OCI-LY7 (cell line): ENCODE data around the gene MGAT1. TPM values are rescaled to one million over a fixed set of nuclear protein-coding genes. Genes with fewer than 3 reads are reported as not detected.

Experiments
- BruUV-seq: library from RNA; stranded (reverse); fragments of 400-500 nt; replicated peaks from 2 replicates; lab custom pipeline; 2021; lab: Mats Ljungman, UMichigan
- CTCF ChIA-PET: fragments of 300-600 bp; sonication (Branson Sonifier 250); formaldehyde crosslinking; loops from one replicate; lab custom pipeline; 2022; ENCODE audit warnings: antibody characterized with exemption; ENCODE audit not compliant: unreplicated experiment; lab: Charles Lee
- POLR2A ChIA-PET: fragments of 300-600 bp; sonication (Branson Sonifier 250); formaldehyde crosslinking; loops from one replicate; lab custom pipeline; 2022; ENCODE audit warnings: antibody characterized with exemption; lab: Charles Lee
- DNase-seq: peaks from one replicate; pipeline ENCODE4 v3.0.0-alpha.2; 2015; ENCODE audit warnings: low spot score
- H2AFZ ChIP-seq: fragments of 200-600 bp; sonication (generic), shearing (Covaris generic); 2 replicates; pipeline ENCODE4 v1.6.1; 2014; ENCODE audit warnings: mild to moderate bottlenecking, antibody characterized with exemption, low read length, moderate library complexity
- H3K27ac ChIP-seq: fragments of 200-600 bp; sonication (generic); 2 replicates; pipeline ENCODE4 v1.5.1; 2014; ENCODE audit warnings: mixed run types, low read depth, mild to moderate bottlenecking, moderate library complexity, low read length, inconsistent platforms; ENCODE audit not compliant: poor library complexity, severe bottlenecking
- H3K36me3 ChIP-seq: fragments of 200-600 bp; sonication (generic); 2 replicates; pipeline ENCODE4 v1.6.1; 2014; ENCODE audit warnings: mild to moderate bottlenecking, antibody characterized with exemption, low read length, moderate library complexity, mixed read lengths; ENCODE audit not compliant: insufficient read depth
- H3K4me1 ChIP-seq: fragments of 200-600 bp; sonication (generic); 2 replicates; pipeline ENCODE4 v1.5.1; 2014; ENCODE audit warnings: mild to moderate bottlenecking, low read length; ENCODE audit not compliant: insufficient read depth, poor library complexity, severe bottlenecking
- H3K4me2 ChIP-seq: fragments of 200-600 bp; sonication (generic); 2 replicates; pipeline ENCODE4 v1.6.1; 2014; ENCODE audit warnings: mild to moderate bottlenecking, low read length
- H3K4me3 ChIP-seq: fragments of 200-600 bp; sonication (generic); 2 replicates; pipeline ENCODE4 v1.5.1; 2014; ENCODE audit warnings: mild to moderate bottlenecking, low read depth, low read length; ENCODE audit not compliant: poor library complexity, severe bottlenecking
- H3K79me2 ChIP-seq: fragments of 200-600 bp; sonication (generic); 2 replicates; pipeline ENCODE4 v1.6.1; 2016; ENCODE audit warnings: low read depth, mild to moderate bottlenecking, low read length, moderate library complexity, mixed read lengths; ENCODE audit not compliant: insufficient read depth
- H3K9me2 ChIP-seq: fragments of 200-600 bp; sonication (generic); 2 replicates; pipeline ENCODE4 v1.6.1; 2016; ENCODE audit warnings: mild to moderate bottlenecking, low read length, mixed read lengths; ENCODE audit not compliant: insufficient read depth
- H3K9me3 ChIP-seq: fragments of 200-600 bp; sonication (generic); 2 replicates; pipeline ENCODE4 v1.6.1; 2014; ENCODE audit warnings: mild to moderate bottlenecking, mixed run types, low read length, mixed read lengths
- H4K20me1 ChIP-seq: fragments of 200-600 bp; sonication (generic); 2 replicates; pipeline ENCODE4 v1.6.1; 2014; ENCODE audit warnings: mild to moderate bottlenecking, antibody characterized with exemption, low read length, moderate library complexity, mixed read lengths; ENCODE audit not compliant: insufficient read depth
- EZH2phosphoT487 ChIP-seq: fragments of 200-600 bp; sonication (generic); IDR thresholded peaks from 2 replicates; pipeline ENCODE4 v1.6.1; 2018; ENCODE audit warnings: low read depth, borderline replicate concordance, mild to moderate bottlenecking, mixed run types, antibody characterized with exemption, low read length, moderate library complexity, mixed read lengths
- intact Hi-C: fragments of 100-400 bp; cut with micrococcal nuclease; formaldehyde crosslinking; loops from one replicate; pipeline ENCODE4 v1.10.0; 2022; ENCODE audit not compliant: unreplicated experiment
- total RNA-seq, 2 experiments: library from RNA; depleted of rRNA in 1 of 2; stranded (reverse); fragments of >200 nt in 1 of 2; shearing (Covaris generic) in 1 of 2; gene quantifications; 2 replicates each; pipeline ENCODE4 v1.2.3, GENCODE V29; 2014 to 2022
- TF ChIP-seq, protein P1 (sequence below): fragments of 200-600 bp; sonication (generic); conservative IDR thresholded peaks from 2 replicates; pipeline ENCODE4 v1.5.1; 2014; ENCODE audit warnings: mild to moderate bottlenecking, antibody characterized with exemption, low read length, moderate library complexity, mixed read lengths

The MGAT1 gene
- total RNA-seq, 2 experiments from 2014 or later, result 75.4 to 103 TPM

DNA sequence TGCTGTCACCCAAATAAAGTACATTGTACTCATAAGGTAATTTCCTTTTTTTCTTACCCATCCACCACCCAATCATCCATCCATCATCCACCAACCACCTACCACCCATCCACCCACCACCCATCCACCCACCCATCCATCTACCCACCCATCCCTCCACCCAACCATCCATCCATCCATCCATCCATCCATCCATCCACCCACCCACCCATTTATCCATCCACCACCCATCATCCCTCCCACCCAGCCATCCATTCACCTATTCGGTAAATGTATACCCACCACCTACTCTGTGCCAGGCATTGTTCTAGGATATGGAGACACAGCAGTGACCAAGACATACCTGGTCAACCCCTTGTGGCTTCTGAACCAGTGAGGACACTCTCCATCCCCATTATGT, 25.1 kb downstream of the MGAT1 start:
- Histone ChIP-seq H3K4me2 (no peak overlapping the region), H3K36me3 (no peaks in the 10 kb centered on the region), H3K9me2 (no peaks in the 10 kb centered on the region), H4K20me1 (no peaks in the 10 kb centered on the region), H3K9me3 (no peaks in the 10 kb centered on the region), H3K4me1 (no peaks in the 10 kb centered on the region), H3K4me3 (no peak overlapping the region), H2AFZ (no peak overlapping the region), H3K79me2 (no peaks in the 10 kb centered on the region), H3K27ac (no peak overlapping the region)
- BruUV-seq, result no TSS peak
- POLR2A ChIA-PET, result no interaction called here
- intact Hi-C loops, result loop anchor here (10.0 kb wide), 1 partner anchor 147 kb away; no protein-coding TSS in a partner anchor
- no peak for DNase-seq
- CTCF ChIA-PET, result no interaction called here
- TF ChIP-seq EZH2phosphoT487, result no peak
- TF ChIP-seq, protein P1, sequence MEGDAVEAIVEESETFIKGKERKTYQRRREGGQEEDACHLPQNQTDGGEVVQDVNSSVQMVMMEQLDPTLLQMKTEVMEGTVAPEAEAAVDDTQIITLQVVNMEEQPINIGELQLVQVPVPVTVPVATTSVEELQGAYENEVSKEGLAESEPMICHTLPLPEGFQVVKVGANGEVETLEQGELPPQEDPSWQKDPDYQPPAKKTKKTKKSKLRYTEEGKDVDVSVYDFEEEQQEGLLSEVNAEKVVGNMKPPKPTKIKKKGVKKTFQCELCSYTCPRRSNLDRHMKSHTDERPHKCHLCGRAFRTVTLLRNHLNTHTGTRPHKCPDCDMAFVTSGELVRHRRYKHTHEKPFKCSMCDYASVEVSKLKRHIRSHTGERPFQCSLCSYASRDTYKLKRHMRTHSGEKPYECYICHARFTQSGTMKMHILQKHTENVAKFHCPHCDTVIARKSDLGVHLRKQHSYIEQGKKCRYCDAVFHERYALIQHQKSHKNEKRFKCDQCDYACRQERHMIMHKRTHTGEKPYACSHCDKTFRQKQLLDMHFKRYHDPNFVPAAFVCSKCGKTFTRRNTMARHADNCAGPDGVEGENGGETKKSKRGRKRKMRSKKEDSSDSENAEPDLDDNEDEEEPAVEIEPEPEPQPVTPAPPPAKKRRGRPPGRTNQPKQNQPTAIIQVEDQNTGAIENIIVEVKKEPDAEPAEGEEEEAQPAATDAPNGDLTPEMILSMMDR, result no peak

DNA sequence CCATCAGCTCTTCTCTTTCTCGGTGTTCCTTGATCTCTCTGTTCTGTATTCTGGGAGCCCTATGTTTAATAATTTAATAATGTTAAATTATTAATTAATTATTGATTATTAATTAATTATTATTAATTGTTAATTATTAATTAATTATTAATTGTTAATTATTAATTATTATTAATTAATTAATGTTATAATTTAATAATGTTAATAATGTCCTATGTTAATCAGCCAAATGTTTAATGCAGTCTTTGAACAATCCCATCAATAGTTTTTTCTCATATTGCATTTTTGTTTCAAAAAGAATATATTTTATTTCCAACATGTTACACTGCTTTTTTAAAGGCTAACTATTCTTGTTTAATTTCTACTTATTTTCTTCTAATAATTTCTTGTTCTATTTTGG, 26.2 kb downstream of the MGAT1 start:
- TF ChIP-seq, protein P1, result no peak
- TF ChIP-seq EZH2phosphoT487, result no peak
- no peaks in the 10 kb centered on the region for H3K36me3 ChIP-seq
- no TSS peak for BruUV-seq
- no peaks in the 10 kb centered on the region for H3K9me2 ChIP-seq
- DNase-seq, result no peak
- intact Hi-C loops, result loop anchor here (10.0 kb wide), 1 partner anchor 148 kb away; no protein-coding TSS in a partner anchor
- no peaks in the 10 kb centered on the region for H3K79me2 ChIP-seq
- no peaks in the 10 kb centered on the region; the same call in 1 of the 2 replicates for H3K9me3 ChIP-seq
- no peak overlapping the region for H3K4me3 ChIP-seq
- H3K27ac ChIP-seq, result no peak overlapping the region
- no peak overlapping the region for H2AFZ ChIP-seq
- H3K4me2 ChIP-seq, result no peak overlapping the region
- ChIA-PET CTCF (no interaction called here), POLR2A (no interaction called here)
- H3K4me1 ChIP-seq, result no peaks in the 10 kb centered on the region
- H4K20me1 ChIP-seq, result no peaks in the 10 kb centered on the region

DNA sequence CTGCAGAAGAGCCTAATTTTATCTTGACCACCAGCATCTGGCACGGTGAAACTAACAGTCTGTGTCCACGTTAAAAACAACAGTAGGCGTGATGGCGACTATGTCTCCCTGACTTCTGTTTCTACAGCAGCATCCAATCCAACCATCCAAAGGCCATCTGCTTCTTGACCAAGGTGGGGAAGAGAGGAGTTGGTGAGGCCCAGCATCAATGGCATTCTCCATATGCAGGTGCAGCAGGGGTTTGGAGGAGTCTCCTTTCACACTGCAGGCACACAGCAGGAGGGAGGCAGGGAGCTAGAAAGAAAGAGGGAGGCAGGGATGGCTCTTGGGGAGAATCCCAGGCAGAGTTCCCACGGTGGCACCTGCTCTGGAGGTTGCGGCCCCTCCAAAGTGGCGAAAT, 27.0 kb downstream of the MGAT1 start:
- no peaks in the 10 kb centered on the region for H4K20me1 ChIP-seq
- BruUV-seq, result no TSS peak
- no peaks in the 10 kb centered on the region for H3K4me1 ChIP-seq
- DNase-seq, result no peak
- H3K27ac ChIP-seq, result no peak overlapping the region
- ChIA-PET CTCF (no interaction called here), POLR2A (no interaction called here)
- no peak overlapping the region for H3K4me3 ChIP-seq
- H3K4me2 ChIP-seq, result no peak overlapping the region
- no peak overlapping the region for H2AFZ ChIP-seq
- intact Hi-C loops, result loop anchor here (10.0 kb wide), 1 partner anchor 149 kb away; no protein-coding TSS in a partner anchor
- H3K9me3 ChIP-seq, result no peaks in the 10 kb centered on the region; the same call in 1 of the 2 replicates
- no peaks in the 10 kb centered on the region for H3K36me3 ChIP-seq
- no peaks in the 10 kb centered on the region for H3K79me2 ChIP-seq
- H3K9me2 ChIP-seq, result no peaks in the 10 kb centered on the region
- TF ChIP-seq, protein P1, result no peak
- no peak for TF ChIP-seq EZH2phosphoT487
